ENCODE results near the gene CXorf58.
"Not testable (repeated sequence)": the region's sequence is repeated elsewhere in the genome, so short reads cannot be mapped to it uniquely, and the experiment has no call there.

CXorf58 gene

GRCh38 chrX:23964191-23964590 is 56.4 kb downstream of the CXorf58 start:
- DNase-seq: no peak

- DNase-seq: not testable (repeated sequence)
Observed at GRCh38 chrX:23965630-23966029, 57.8 kb downstream of the CXorf58 start.

- no peak for DNase-seq
Observed at GRCh38 chrX:23978491-23978890, 70.7 kb downstream of the CXorf58 start.

- DNase-seq: no peak
Observed at GRCh38 chrX:23980011-23980441, 72.2 kb downstream of the CXorf58 start.

- no peak for DNase-seq
Observed at GRCh38 chrX:23981222-23981621, 73.4 kb downstream of the CXorf58 start.

- DNase-seq: no peak
Observed at GRCh38 chrX:23981711-23982110, 73.9 kb downstream of the CXorf58 start.

- no peak for DNase-seq
Observed at GRCh38 chrX:23982891-23983290, 75.1 kb downstream of the CXorf58 start.

Data from activated effector memory CD4-positive, alpha-beta T cell treated with Interleukin-2 at 50 U/mL for 16 hours (primary cell).